Left renal pelvis (tissue), 4 donors: Measurements from ENCODE around the gene PXYLP1. TPM values are rescaled to one million over a fixed set of nuclear protein-coding genes. Genes with fewer than 3 reads are reported as not detected.
"Not testable (repeated sequence)": the region's sequence is repeated elsewhere in the genome, so short reads cannot be mapped to it uniquely, and the experiment has no call there.

Experiments used
- DNase-seq, 4 donors: peaks; one replicate each; pipeline ENCODE4 v3.0.0-alpha.2; 2013; ENCODE audit warnings: low read depth in 4 of 4, low spot score in 3 of 4
- polyA plus RNA-seq, 4 donors: library from polyadenylated mRNA; unstranded; fragments of 120-200 nt; gene quantifications; one replicate each; pipeline ENCODE4 v1.2.1, GENCODE V29; 2013; ENCODE audit not compliant: insufficient read length in 4 of 4

Gene PXYLP1
- polyA plus RNA-seq, 4 donors, result 37.7 to 49.1 (median 40.5) TPM

DNA sequence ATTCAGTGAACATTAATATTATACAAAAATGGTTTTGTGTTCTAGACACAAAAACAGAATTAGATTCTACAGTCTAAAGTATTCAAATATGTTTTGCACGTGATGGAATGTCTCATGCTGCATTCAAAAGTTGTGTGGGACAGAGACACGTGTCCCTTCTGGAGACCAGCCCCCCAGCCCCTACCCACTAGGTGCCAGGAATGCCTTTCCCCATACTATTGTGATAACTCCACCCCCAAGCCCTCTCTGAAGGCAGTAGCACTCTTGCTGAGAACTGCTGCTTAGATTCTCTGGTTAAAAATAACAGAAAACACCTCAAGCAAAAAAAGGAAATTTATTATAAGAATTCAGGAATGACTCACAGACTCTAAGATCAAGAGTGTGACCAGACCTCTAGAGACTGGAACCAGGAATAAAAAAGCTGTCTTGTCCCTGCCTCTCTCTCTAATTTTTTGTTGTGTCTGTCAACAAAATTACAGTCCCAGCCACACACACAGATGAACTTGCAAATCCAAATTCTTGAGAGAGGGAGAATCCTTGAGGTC, 57.7 kb downstream of the PXYLP1 start:
- no peak for DNase-seq

DNA sequence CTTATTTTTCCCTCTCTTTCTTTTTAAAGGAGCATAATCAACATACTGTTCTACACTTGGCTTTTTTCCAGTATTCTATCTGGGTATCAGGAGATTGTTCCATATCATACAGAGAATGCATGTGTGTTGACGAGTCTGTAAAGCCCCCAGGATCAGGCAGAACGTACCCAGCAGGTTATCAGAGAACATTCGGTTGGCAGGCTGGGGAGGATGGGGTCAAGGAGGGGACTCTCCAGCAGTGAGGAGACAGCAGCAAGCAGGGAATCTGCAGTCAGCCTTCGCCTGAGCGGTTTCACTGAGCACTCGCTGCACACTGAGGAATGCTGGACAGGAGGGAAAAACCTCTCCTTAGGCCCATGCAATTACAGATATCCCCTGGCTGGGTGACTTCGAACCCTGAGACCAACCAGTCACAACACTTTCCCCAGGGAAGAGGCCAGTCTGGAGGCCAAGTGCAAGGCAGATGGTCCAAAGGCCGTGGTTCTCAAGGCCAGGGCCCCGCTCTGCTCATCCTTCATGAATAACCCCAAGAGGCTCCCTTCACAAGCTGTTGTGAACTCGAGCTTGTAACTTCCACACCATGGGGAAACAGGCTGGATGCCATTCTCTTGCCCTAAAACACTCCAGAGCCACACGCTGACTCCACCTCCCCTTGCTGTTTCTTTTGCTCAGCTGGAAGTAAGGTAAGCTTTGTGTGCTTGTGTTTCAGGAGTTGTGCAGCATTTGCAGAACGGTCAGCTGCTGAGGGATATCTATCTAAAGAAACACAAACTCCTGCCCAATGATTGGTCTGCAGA, 60.1 kb downstream of the PXYLP1 start:
- no peak for DNase-seq

DNA sequence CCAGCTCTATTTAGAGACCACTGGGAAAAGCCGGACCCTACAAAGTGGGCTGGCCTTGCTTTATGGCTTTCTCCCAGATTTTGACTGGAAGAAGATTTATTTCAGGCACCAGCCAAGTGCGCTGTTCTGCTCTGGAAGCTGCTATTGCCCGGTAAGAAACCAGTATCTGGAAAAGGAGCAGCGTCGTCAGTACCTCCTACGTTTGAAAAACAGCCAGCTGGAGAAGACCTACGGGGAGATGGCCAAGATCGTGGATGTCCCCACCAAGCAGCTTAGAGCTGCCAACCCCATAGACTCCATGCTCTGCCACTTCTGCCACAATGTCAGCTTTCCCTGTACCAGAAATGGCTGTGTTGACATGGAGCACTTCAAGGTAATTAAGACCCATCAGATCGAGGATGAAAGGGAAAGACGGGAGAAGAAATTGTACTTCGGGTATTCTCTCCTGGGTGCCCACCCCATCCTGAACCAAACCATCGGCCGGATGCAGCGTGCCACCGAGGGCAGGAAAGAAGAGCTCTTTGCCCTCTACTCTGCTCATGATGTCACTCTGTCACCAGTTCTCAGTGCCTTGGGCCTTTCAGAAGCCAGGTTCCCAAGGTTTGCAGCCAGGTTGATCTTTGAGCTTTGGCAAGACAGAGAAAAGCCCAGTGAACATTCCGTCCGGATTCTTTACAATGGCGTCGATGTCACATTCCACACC, 60.9 kb downstream of the PXYLP1 start:
- no peak for DNase-seq

DNA sequence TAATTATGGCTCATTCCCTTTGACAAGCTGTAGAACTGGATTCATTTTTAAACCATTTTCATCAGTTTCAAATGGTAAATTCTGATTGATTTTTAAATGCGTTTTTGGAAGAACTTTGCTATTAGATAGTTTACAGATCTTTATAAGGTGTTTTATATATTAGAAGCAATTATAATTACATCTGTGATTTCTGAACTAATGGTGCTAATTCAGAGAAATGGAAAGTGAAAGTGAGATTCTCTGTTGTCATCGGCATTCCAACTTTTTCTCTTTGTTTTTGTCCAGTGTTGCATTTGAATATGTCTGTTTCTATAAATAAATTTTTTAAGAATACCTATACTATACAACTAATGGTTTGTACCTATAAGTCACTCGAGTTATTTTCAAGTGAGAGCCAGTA, 62.7 kb downstream of the PXYLP1 start:
- no peak for DNase-seq

DNA sequence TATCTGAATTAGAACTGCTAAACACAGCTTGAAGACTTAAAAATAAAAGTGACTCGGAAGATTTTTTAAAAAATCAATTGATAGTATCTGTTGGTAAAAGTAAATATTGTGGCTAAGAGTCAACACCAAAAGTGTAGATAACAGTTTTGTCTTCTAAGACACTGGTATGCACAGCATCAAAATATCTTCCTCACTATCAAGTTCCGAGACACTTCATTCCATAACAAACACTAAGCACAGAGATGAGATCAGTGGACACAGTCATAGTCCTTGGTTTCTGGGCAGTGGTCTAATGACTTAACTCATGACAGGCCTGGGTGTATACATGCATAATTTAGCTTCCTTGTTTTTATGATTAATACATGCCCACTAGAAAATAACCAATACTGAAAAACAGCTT, 63.2 kb downstream of the PXYLP1 start:
- DNase-seq, result no peak

DNA sequence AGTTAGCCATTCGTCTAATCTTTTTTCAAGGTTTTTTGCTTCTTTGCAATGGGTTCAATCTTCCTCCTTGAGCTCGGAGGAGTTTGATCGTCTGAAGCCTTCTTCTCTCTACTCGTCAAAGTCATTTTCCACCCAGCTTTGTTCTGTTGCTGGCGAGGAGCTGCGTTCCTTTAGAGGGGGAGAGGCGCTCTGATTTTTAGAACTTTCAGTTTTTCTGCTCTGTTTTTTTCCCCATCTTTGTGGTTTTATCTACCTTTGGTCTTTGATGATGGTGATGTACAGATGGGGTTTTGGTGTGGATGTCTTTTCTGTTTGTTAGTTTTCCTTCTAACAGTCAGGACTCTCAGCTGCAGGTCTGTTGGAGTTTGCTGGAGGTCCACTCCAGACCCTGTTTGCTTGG, 68.8 kb downstream of the PXYLP1 start:
- DNase-seq, result not testable (repeated sequence)

DNA sequence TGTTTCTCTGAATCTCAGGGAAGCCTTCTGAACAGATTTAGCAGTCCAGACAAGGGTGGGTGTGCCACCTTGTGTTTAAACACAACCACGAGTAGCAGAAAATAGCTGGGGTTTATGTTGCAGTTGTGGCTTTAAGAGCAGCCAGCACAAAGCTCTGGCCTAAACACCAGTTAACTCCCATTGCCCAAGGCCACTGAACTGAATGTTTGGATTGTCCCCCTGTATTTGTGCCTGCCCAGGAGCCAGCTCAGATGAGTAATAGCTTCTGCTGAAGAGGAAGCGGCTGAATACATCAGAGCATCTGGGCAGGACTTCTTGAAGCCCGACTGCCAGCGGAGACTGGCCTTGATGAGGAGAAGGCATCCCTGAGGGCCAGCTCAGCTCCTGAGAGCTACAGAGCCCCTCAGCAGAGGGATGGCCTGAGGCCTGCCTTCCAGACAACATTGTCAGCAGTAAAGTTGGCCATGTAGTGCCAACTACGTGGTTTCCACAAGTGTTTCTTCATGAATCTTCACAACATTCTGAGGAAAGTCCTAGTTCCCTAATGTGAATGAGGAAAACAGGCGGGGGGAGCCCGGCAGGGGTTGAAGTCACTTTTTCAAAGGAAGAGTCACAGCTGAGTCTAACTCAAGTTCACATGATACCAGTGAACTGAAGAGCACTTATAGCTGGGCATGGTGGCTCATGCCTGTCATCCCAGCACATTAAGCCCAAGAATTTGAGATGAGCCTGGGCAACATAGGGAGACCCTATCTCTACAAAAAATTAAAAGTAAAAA, 70.9 kb downstream of the PXYLP1 start:
- DNase-seq, result no peak

DNA sequence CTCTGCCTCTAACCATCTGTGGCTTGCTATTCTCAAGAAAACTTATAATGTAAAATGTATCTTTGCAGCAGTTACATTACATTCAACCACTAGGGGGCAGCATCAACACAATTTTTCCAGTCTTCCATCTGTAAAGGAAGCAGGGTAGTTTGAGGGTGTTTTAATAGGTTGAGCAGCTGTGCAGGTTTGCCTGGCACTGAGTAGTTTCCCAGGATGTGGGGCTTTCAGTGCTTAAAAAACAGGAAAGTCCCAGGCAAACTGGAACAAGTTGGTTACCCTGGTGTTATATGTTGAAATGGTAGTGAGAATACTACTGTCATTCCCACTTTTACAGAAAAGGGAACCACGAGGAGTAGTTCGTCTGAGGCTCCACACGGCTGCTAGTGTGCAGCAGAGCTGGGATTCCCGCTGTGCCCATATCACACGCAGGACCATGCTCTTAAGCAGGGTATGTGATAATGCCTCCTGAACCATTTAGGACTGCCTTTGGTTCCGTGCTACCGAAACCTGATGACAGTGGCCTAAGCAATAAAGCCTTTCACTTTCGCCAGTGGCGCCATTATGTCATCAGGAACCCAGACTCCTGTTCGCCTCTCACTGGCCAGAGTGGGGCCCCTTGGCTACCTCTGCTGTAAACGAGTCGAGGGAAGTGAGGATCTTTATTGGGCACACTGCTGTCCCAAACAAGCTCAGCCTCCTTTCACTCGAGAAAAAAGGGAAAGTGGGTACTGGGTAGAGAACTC, 72.0 kb downstream of the PXYLP1 start:
- peak in 2 of 4 donors; percentile 61 to 67 for DNase-seq

DNA sequence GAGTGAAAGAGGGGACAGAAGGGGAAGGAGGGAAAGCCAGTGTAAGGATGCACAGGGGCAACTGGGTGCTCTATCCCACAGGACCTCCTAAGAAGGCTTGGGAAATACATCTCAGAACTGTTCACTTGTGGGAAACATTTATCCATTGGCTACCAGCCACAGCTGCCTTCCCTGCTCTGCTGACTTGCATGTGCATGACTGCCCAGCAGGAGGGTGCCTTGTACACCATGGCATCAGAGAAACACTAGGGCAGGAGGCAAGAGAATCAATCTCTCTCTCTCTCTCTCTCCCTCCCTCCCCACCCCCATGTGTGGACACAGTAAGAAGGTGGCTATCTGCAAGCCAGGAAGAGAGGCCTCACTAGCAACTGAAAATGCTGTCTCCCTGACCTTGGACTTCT, 73.8 kb downstream of the PXYLP1 start:
- no peak for DNase-seq

DNA sequence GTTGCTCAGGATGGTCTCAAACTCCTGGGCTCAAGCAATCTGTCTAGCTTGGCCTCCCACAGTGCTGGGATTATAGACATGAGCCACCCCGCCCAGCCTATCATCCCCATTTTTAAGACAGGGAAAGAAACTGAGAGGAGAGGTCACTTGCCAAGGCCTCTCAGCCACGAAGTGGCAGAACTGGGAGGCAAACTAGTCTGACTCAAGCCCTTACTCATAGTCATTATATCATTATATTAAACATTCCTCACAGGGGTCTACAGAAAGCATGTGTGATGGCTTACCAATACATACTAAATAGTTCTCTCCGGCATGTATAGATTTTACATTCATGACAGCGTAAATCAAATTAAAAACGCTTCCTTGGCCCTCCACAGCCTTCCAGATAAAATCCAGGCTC, 74.7 kb downstream of the PXYLP1 start:
- DNase-seq, result no peak

DNA sequence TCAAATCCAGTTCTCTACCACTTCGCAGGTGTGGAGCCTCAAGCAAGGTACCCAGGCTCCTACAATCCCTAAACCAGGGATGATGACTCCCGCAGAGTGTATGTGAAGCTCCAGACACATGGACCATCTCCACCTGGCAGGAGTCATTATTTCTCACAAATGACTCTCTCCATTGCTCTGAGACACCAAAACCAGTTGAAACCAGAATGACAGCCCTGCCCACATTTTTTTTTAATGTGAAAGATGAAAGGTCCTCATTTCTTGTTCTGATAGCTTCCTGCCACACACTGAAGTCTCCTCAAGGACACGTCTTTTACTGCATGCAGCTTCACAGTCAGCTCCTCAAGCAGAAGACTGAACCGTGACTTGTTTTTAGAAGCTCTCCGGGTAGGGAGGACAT, 75.3 kb downstream of the PXYLP1 start:
- no peak for DNase-seq

DNA sequence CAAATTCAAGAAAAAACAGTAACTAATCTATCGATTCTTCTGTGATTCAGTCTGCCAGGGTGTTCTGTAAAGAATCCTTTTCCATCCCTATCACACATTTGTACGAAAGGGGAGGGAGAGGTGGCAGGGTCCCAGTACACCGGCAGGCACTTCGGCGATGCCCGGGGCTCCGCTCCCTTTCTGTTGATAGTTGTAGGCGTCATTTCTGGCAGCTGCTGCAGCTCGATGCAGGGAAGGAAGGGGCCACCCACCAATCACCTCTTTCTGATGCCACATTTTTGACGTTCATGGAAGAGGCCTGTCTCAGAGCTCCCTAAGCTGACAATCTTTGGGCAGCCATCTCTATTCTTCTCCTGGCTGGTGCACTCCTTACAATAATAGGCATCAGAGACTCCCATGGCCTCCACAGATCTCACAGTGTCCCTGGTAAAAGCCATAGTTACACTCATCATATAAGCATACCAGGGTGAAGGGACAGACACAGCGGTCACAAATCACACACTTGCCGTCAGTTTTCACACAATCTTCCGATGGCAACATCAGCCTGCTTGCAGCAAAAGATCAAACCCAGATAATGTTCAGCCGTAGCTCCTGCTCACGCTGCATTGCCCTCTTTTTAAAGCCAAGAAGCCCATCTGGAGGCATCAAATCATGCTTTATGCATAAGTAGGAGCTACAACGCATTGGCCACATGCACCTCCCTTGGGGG, 75.9 kb downstream of the PXYLP1 start:
- DNase-seq, result no peak

DNA sequence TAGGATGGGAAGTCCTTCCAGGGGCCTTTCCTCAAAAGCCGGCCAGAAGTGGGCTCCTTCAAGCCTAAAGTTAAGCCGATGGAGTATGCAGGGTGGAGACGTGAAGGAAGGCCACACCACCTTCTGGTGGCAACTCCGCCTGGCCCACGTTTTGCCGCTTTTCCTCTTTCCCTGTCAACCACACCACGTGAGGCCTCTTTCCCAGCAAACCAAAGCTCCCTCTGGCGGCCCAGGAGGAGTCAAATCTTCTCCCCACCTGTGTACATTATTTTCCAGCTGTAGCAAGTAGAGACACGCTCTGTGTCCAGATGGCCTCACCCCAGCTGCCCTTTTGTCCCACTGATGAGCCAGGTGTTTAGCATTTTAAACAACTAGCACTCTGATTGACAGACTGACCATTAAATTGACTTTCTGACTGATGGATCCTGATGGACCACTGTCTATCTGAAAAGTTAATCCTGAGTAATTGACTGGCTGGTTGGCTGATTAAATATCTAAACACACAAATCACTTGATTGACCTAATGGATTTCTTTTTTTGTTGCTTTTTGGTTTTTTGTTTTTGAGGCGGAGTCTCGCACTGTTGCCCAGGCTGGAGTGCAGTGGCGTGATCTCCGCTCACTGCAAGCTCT, 77.1 kb downstream of the PXYLP1 start:
- peak in 1 of 4 donors; percentile 50 for DNase-seq

DNA sequence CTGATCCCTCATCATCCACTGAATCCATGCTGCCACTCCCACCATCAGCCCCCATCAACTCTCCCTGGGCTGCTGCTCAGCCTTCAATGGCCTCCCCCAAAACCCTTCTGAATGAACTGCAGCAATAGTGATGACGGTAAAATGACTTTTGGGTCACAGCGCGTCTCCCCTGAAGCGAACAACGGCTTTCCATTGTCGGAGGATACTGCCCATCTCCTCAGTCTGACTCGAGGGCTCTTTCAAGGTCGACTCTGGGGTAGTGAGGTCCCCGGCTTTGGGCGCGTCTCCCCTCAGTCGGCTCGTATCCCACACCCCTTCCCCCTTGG, 79.5 kb downstream of the PXYLP1 start:
- DNase-seq, result no peak

DNA sequence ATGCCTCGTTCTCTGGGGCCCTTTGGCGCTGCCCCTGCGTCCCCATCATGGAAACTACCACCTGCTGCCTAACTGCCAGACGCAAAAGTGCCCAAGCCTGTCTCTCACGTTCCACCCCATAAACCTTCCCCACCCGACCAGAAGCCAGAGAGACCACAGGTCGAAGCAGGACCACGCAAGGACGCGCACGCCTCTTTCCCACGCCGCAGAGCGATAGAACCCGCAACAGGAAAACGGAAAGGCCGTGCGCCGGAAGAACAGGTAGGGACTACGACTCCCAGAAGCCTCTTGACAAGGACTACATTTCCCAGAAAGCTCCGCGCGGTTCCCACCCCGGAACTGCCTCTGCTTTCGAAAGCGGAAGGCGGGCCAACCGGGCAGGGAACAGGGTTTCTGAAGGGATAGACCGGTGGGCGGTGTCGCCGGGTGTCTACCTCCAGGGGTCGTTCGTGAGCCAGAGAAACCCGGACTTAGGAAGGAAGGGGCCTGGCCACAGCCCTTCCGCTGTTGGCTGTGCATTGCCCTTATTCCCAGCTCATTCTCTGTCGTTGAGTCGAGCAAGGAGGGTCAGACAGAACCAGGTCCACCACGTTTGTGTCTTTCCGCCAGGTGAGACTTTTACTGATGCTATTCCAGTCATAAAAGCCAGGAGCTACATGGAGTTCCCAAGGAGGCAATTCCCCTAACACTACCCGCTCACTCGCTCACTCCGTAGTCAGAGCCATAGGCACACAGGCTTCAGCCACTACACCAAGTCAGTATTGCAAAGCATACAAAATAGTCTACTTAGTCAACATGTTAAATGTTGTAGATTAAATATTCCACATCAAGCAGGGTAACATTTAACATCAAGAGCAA, 80.1 kb downstream of the PXYLP1 start:
- peak; percentile 95 to 97 (median 96) for DNase-seq

DNA sequence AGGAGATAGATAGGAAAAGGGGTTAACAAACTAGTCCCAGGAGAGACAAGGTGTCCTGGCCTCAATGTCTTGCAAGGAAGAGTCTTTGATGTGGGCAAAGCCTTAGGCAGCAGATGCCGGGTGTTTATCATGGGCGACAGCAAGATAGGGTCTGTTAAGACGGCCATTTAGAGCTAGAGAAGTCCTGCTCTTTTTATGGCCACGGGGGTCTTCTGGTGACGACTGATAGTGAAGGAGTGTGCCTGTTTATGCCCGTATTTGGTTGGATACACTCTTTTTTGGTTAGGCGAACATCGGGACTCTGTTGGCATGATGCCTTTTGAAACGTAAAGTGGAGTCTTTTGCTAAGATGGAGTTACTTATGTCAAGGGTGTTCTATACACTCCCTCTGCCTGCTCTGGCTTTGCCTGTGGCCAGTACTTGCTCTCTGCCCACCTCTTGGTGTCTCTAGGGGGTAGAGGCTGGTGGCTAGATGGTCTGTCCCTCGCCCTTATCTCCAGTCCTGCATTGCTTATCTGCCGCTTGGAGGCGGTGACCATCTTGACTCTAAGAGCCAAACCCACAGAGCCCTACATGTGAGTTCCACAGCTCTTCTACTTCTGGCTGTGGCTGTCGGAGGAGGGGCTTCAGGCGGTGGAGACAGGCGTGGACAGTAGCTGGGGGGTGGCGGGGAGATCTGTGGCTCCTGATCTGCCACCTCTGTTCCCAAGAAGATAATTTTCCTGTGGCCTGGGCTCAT, 80.9 kb downstream of the PXYLP1 start:
- DNase-seq, result no peak

DNA sequence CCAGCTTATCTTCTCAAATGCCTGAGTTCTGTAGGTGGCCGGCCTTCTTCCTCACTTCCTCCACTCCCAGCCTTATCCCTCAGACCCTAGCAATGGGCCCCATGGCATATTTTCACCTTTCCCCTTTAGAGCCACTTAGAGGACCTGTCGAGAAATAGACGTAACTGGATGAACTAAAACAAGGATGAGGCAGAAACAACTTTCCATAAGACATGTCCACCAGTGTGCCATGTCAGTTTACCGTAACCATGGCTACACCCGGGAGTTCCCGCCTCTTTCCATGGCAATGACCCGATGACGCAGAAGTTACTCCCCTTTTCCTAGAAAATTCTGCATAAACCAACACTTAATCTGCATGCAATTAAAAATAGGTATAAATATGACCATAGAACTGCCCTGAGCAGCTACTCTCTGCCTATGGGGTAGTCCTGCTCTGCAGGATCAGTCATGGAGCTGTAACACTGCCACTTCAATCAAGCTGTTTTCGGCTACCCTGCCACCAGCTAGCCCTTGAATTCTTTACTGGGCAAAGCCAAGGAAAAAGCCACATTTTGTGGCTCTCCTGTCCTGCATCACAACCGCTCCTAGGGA, 81.6 kb downstream of the PXYLP1 start:
- no peak for DNase-seq
